ENCODE measurements around the gene ERC2.

The ERC2 gene

DNA sequence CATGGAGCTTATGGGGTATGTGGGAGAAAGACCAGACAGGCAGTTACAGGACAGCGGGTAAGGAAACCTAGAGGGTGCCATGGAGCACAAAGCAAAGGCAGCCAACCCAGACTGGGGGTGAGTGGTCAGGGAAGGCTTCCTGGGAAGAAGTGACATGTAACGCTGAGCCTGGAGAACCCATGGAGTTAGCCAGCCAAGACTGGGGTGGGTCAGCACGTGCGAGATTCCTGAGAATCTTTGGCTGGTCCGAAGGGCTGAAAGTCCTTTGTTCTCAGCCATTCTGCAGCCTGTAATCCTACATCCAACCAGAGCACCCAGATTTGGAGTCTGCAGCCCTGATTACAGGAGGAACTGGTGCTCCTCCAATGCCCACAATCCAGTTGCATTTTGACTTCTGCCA, 861.1 kb downstream of the ERC2 start:
- Histone ChIP-seq H3K9me3 (ENCODE audit: insufficient read depth, low read depth, low read length) (no peaks in the 10 kb centered on the region), H3K4me3 (ENCODE audit: low read length) (no peak overlapping the region), H3K4me1 (ENCODE audit: insufficient read depth, low read length) (peaks cover 3% of the 10 kb centered on the region; the same call in 1 of the 2 replicates), H3K27ac (ENCODE audit: low read length) (no peak overlapping the region), H3K27me3 (ENCODE audit: insufficient read depth, low read length) (0 out of 2 replicates have a peak, but pooled peaks cover 6% of the 10 kb centered on the region), H3K36me3 (ENCODE audit: insufficient read depth, low read depth, low read length) (no peaks in the 10 kb centered on the region), H3K9ac (ENCODE audit: low read depth, low read length) (no peak overlapping the region)

DNA sequence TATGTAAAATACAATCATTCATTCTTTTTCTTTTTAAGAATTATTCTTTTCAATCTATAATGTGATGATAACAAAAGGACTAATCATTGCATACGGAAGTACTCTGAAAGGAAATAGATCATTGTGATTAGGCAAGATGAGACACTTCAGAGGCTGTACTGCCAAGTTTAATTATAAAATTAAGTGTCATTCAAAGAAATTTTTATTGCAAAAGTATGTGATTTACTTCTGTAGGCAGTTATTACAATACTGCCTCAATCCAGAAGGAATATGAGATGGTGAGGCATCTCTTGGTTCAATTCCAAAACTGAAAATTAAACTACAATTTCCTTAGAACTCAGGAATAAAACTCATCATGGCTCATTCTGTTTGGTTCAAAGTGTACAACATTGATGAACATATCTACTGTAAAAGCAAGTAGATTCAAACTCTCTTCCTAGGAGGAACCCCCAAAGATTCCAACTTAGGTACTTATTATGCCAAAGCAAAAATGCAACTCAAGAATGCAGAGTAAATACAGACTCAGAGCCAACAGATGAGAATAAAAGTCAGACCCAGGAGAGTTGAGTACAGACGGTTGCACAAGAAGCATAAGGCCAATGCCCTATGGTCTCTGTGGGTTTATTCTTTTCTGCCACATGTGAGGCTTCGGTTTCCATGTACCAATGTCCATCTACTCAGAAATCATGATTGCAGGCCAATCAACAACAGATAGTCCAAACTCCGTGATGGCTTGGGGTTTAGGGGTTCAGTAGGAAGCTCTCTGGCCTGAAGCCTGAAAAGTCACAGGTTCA, 862.6 kb downstream of the ERC2 start:
- no peak overlapping the region for H3K4me3 ChIP-seq (ENCODE audit: low read length)
- no peaks in the 10 kb centered on the region for H3K27me3 ChIP-seq (ENCODE audit: insufficient read depth, low read length)
- H3K9ac ChIP-seq (ENCODE audit: low read depth, low read length), result no peak overlapping the region
- H3K9me3 ChIP-seq (ENCODE audit: insufficient read depth, low read depth, low read length), result no peaks in the 10 kb centered on the region
- no peaks in the 10 kb centered on the region for H3K36me3 ChIP-seq (ENCODE audit: insufficient read depth, low read depth, low read length)
- H3K27ac ChIP-seq (ENCODE audit: low read length), result no peak overlapping the region
- peaks cover 3% of the 10 kb centered on the region; the same call in 1 of the 2 replicates for H3K4me1 ChIP-seq (ENCODE audit: insufficient read depth, low read length)

DNA sequence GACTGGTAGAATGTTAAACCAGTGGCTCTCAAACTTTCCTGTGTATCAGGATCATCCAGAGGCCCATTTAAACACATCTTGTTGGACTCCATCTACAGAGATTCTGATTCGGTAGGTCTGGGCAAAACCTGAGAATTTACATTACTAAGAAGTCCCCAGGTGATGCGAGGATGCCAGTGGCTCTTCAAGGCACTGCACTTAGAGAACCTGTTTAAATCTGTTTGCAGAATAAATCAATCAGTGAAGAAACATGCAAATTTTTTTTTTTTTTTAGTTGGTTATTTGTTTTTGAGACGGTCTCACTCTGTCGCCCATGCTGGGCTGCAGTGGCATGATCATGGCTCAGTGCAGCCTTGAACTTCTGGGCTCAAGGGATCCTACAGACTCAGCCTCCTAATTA, 863.4 kb downstream of the ERC2 start:
- no peaks in the 10 kb centered on the region for H3K36me3 ChIP-seq (ENCODE audit: insufficient read depth, low read depth, low read length)
- no peak overlapping the region for H3K27ac ChIP-seq (ENCODE audit: low read length)
- H3K4me1 ChIP-seq (ENCODE audit: insufficient read depth, low read length), result peaks cover 3% of the 10 kb centered on the region; the same call in 1 of the 2 replicates
- H3K4me3 ChIP-seq (ENCODE audit: low read length), result no peak overlapping the region
- no peak overlapping the region for H3K9ac ChIP-seq (ENCODE audit: low read depth, low read length)
- no peaks in the 10 kb centered on the region for H3K27me3 ChIP-seq (ENCODE audit: insufficient read depth, low read length)
- no peaks in the 10 kb centered on the region for H3K9me3 ChIP-seq (ENCODE audit: insufficient read depth, low read depth, low read length)

DNA sequence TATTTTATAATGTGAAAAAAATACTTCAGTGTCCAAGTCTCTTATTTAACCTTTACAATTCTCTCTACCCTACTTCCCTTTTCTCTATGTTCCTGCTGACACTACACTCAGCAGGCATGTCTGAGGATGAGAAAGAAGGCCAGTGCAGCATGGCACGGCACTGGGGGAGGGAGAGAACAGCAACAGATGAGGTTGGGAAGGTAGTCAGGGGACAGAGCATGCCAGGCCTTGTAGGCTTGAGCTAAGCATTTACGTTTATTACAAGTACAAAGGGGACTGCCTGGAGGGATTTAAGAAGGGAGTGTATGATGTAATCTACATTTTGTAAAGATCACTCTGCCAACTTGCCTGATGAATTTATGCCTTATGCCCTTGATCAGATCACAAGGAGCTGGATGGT, 863.9 kb downstream of the ERC2 start:
- Histone ChIP-seq H3K9me3 (ENCODE audit: insufficient read depth, low read depth, low read length) (no peaks in the 10 kb centered on the region), H3K27me3 (ENCODE audit: insufficient read depth, low read length) (no peaks in the 10 kb centered on the region), H3K36me3 (ENCODE audit: insufficient read depth, low read depth, low read length) (no peaks in the 10 kb centered on the region), H3K4me1 (ENCODE audit: insufficient read depth, low read length) (peaks cover 3% of the 10 kb centered on the region; the same call in 1 of the 2 replicates), H3K9ac (ENCODE audit: low read depth, low read length) (no peak overlapping the region), H3K27ac (ENCODE audit: low read length) (no peak overlapping the region), H3K4me3 (ENCODE audit: low read length) (no peak overlapping the region)

DNA sequence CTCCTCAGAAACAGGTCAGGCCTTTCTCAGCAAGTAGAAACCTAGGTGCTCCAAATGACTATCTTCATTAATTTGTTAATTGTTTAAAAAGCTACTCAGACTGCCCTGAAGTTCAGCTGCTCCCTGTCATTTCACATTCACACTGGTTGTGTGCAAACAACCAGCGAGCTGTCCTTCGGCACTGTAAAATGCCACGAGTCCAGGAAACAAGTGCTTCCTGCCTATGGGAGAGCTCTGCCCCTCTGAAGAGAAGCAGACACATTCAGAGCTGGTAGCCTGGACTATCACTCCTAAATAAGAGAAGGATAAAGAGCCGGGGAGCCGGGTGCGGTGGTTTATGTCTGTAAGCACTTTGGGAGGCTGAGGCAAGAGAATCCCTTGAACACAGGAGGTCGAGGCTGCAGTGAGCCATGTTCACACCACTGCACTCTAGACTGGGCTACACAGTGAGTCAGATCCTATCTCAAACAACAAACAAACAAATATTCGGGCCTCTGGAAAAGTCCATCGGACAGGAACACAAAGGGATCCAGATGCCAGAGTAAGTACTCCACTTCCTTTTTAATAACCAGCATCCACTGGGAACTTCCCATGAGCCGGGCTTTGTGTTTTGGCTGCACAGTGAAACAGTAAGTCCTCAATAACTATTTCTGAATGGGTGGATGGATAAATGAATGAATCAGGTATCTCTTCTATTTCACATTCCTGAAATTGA, 866.7 kb downstream of the ERC2 start:
- Histone ChIP-seq H3K4me3 (ENCODE audit: low read length) (no peak overlapping the region), H3K36me3 (ENCODE audit: insufficient read depth, low read depth, low read length) (no peaks in the 10 kb centered on the region), H3K27me3 (ENCODE audit: insufficient read depth, low read length) (no peaks in the 10 kb centered on the region), H3K4me1 (ENCODE audit: insufficient read depth, low read length) (peaks cover 3% of the 10 kb centered on the region; the same call in 1 of the 2 replicates), H3K9ac (ENCODE audit: low read depth, low read length) (no peak overlapping the region), H3K27ac (ENCODE audit: low read length) (no peak overlapping the region), H3K9me3 (ENCODE audit: insufficient read depth, low read depth, low read length) (no peaks in the 10 kb centered on the region)

DNA sequence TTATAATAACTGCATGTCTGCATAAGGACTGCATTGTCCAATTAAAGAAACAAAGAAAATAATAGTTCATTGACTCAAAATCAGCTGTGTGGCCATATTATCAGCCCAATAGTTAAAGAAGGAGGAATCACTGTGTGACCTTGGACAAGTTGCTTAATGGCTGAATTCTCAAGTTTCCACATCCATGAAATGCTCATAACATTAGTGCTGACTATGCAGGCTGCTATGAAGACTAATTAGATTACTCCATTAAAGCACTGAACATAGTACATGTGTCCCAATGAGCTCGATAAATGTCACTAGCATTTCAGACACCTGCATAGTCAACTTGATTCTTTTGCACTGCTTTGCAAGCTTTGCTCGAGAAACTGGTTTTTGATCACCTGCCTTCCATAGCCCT, 870.0 kb downstream of the ERC2 start:
- Histone ChIP-seq H3K27me3 (ENCODE audit: insufficient read depth, low read length) (no peaks in the 10 kb centered on the region), H3K4me1 (ENCODE audit: insufficient read depth, low read length) (no peaks in the 10 kb centered on the region), H3K9me3 (ENCODE audit: insufficient read depth, low read depth, low read length) (no peaks in the 10 kb centered on the region), H3K9ac (ENCODE audit: low read depth, low read length) (no peak overlapping the region), H3K36me3 (ENCODE audit: insufficient read depth, low read depth, low read length) (no peaks in the 10 kb centered on the region), H3K4me3 (ENCODE audit: low read length) (no peak overlapping the region), H3K27ac (ENCODE audit: low read length) (no peak overlapping the region)

DNA sequence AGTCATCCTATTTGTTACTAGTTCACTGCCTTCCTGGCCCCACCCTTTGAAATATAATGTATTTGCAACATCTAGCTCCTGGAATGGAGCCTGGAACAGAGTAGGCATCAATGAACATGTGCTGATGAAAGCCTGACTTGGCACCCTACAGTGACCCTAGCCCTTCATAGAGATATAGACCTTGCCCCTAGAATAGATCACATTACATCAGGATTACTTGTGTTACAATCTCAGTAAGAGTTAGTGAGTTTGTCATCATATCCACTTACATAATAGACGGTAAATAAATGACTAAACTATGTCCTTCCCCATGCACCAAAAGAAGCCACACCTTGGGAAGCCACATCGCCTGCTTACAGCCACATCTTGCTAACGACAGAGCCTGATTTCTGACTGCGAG, 870.6 kb downstream of the ERC2 start:
- peaks cover 5% of the 10 kb centered on the region for H3K4me1 ChIP-seq (ENCODE audit: insufficient read depth, low read length)

DNA sequence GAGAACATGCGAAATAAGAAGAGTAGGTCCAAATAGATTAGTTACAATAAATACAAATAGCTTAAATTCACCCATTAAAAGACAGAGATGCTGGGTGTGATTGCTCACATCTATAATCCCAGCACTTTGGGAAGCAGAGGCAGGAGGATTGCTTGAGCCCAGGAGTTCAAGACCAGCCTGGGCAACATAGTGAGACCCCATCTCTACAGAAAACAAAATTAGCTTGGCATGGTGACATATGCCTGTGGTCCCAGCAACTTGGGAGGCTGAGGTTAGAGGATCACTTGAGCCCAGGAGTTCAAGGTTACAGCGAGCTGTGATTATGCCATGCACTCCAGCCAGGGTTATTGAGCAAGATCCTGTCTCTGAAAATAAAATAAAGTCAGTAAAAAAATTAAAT, 872.1 kb downstream of the ERC2 start:
- no peak overlapping the region for H3K4me3 ChIP-seq (ENCODE audit: low read length)
- H3K9ac ChIP-seq (ENCODE audit: low read depth, low read length), result no peak overlapping the region
- no peaks in the 10 kb centered on the region for H3K9me3 ChIP-seq (ENCODE audit: insufficient read depth, low read depth, low read length)
- no peaks in the 10 kb centered on the region for H3K27me3 ChIP-seq (ENCODE audit: insufficient read depth, low read length)
- no peak overlapping the region for H3K27ac ChIP-seq (ENCODE audit: low read length)
- H3K36me3 ChIP-seq (ENCODE audit: insufficient read depth, low read depth, low read length), result no peaks in the 10 kb centered on the region
- peaks cover 16% of the 10 kb centered on the region for H3K4me1 ChIP-seq (ENCODE audit: insufficient read depth, low read length)

More for the DNA sequence above, 870.6 kb downstream of the ERC2 start:
- Histone ChIP-seq H3K27ac (ENCODE audit: low read length) (no peak overlapping the region), H3K27me3 (ENCODE audit: insufficient read depth, low read length) (no peaks in the 10 kb centered on the region), H3K36me3 (ENCODE audit: insufficient read depth, low read depth, low read length) (no peaks in the 10 kb centered on the region), H3K4me3 (ENCODE audit: low read length) (no peak overlapping the region), H3K9me3 (ENCODE audit: insufficient read depth, low read depth, low read length) (no peaks in the 10 kb centered on the region), H3K9ac (ENCODE audit: low read depth, low read length) (no peak overlapping the region)

DNA sequence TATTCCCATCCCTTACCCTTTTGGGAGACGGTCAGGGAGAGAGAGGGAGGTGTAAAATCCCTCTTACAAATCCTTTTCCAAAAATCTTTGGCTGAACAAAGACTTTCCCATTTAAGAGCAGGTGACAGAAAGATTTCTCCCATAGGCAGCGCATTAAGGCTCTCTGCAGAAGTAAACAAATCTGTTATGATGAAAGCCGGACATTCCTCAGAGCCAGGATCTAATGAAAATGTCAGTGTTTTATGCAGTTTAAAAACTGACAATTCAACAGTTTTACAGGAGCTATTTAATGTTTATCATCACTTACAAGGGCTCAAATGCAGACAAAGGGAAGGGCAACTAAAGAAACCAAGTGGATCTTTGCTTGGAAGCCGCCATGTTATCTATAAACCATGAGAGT, 872.8 kb downstream of the ERC2 start:
- Histone ChIP-seq H3K4me3 (ENCODE audit: low read length) (no peak overlapping the region), H3K9me3 (ENCODE audit: insufficient read depth, low read depth, low read length) (no peaks in the 10 kb centered on the region), H3K27ac (ENCODE audit: low read length) (no peak overlapping the region), H3K4me1 (ENCODE audit: insufficient read depth, low read length) (peaks cover 16% of the 10 kb centered on the region), H3K9ac (ENCODE audit: low read depth, low read length) (no peak overlapping the region), H3K36me3 (ENCODE audit: insufficient read depth, low read depth, low read length) (no peaks in the 10 kb centered on the region), H3K27me3 (ENCODE audit: insufficient read depth, low read length) (no peaks in the 10 kb centered on the region)

DNA sequence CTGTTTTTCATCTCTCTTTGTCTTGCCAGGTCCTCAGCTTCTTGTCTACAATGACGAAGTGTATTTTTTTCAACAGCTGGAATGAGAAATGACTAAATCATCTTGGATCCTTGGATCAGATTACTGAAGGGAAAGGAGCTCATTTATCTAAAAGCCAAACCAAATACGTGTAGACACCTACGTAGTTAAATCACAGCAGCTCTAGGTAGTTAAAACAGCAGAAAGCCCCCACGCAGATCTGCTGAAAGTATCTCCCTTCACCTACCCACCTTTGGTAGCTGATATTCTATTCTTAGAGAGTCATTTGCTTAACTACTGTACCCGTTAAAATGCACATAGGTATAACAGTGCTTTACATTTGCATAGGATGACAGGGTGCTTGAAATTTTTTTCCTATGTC, 875.7 kb downstream of the ERC2 start:
- Histone ChIP-seq H3K27ac (ENCODE audit: low read length) (no peak overlapping the region), H3K4me1 (ENCODE audit: insufficient read depth, low read length) (peaks cover 20% of the 10 kb centered on the region), H3K27me3 (ENCODE audit: insufficient read depth, low read length) (no peaks in the 10 kb centered on the region), H3K36me3 (ENCODE audit: insufficient read depth, low read depth, low read length) (no peaks in the 10 kb centered on the region), H3K9me3 (ENCODE audit: insufficient read depth, low read depth, low read length) (no peaks in the 10 kb centered on the region), H3K4me3 (ENCODE audit: low read length) (no peak overlapping the region), H3K9ac (ENCODE audit: low read depth, low read length) (peak overlapping the region; percentile 43; the same call in 1 of the 2 replicates)

DNA sequence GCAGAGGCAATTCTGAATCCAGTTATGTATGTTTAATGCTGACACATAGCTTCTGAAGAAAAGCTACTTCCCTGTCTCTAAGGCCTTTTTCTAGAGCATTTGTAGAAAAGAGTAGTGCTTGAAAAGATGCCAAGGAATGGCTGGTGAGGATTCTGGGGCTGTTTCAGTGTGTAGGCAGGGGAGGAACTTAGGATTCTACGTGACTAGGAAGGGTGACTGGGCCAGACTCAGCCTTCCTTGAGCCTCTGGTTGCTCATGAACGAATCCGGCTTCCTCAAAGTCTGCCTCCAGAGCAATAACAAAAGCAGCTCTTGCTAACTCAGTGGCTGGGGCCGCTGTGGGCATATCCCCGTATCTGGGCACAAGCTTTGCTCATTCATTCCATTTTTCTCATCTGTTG, 876.4 kb downstream of the ERC2 start:
- Histone ChIP-seq H3K27ac (ENCODE audit: low read length) (no peak overlapping the region), H3K4me1 (ENCODE audit: insufficient read depth, low read length) (peaks cover 22% of the 10 kb centered on the region), H3K9me3 (ENCODE audit: insufficient read depth, low read depth, low read length) (no peaks in the 10 kb centered on the region), H3K4me3 (ENCODE audit: low read length) (no peak overlapping the region), H3K9ac (ENCODE audit: low read depth, low read length) (peak overlapping the region; percentile 43; the same call in 1 of the 2 replicates), H3K36me3 (ENCODE audit: insufficient read depth, low read depth, low read length) (no peaks in the 10 kb centered on the region), H3K27me3 (ENCODE audit: insufficient read depth, low read length) (no peaks in the 10 kb centered on the region)

Measured in iPS-20b (cell line).